ENCODE measurements around the gene ADD1.

DNA sequence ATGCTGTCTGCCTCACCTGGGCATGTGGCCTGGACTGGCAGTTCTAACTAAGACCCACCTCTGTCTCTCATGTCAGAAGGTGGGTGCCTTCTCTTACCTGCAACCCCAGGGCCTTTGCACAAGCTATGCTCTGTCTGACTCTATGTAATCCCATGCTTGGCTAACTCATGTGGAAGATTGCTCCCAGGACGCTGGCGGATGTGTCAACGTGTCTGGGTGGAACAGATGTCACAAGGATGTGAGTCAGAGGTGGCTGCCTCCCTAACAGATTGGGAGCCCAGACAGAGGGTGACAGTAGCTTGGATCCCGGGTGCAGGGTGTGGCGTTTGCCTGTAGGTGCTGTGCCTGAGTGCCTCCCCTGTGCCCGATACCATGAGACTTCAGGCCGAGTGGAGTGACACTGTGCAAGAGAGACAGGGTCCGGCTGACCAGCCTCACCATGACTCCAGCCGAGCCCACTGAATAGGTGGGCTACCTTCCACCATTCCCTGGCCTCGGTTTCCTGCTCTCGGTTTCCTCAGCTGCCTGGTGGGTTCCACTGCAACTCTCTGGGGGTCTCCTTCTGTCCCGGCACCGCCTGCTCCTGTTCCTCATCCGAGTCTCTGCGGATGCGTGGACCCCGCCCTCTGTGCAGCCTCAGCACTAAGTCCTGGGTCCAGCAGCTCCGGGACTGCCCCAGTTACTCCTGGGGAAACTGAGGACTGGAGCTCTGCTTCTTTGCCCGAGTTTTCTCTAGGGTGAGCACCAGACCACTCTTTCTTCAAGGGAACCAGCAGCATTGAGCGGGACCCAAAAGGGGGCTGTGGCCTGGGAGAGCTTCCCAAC lies 39.8 kb upstream of the ADD1 start:
- TF ChIP-seq, protein P1, sequence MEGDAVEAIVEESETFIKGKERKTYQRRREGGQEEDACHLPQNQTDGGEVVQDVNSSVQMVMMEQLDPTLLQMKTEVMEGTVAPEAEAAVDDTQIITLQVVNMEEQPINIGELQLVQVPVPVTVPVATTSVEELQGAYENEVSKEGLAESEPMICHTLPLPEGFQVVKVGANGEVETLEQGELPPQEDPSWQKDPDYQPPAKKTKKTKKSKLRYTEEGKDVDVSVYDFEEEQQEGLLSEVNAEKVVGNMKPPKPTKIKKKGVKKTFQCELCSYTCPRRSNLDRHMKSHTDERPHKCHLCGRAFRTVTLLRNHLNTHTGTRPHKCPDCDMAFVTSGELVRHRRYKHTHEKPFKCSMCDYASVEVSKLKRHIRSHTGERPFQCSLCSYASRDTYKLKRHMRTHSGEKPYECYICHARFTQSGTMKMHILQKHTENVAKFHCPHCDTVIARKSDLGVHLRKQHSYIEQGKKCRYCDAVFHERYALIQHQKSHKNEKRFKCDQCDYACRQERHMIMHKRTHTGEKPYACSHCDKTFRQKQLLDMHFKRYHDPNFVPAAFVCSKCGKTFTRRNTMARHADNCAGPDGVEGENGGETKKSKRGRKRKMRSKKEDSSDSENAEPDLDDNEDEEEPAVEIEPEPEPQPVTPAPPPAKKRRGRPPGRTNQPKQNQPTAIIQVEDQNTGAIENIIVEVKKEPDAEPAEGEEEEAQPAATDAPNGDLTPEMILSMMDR (conservative IDR thresholded peaks at IDR 0.05): no peak
- TF ChIP-seq EZH2 (IDR thresholded peaks at IDR 0.05; ENCODE audit: low read depth): no peak
